Uterus (tissue), 2 donors: ENCODE measurements around the gene VAMP8.

Experiments used
- CTCF ChIP-seq, 4 experiments: fragments of 200-600 bp in 2 of 4; fragments of 450-650 bp in 2 of 4; sonication (generic) in 2 of 4; IDR thresholded peaks; one replicate each; pipeline ENCODE4 v1.5.1; 2016 to 2019; ENCODE audit warnings: antibody characterized with exemption in 4 of 4, mild to moderate bottlenecking in 2 of 4, moderate library complexity in 1 of 4
- POLR2A ChIP-seq, 2 donors: fragments of 450-650 bp; IDR thresholded peaks; one replicate each; pipeline ENCODE4 v1.6.1; 2016; ENCODE audit warnings: antibody characterized with exemption in 2 of 2, mild to moderate bottlenecking in 1 of 2, moderate library complexity in 1 of 2

- no peak for TF ChIP-seq CTCF (IDR thresholded peaks at IDR 0.05)
- TF ChIP-seq POLR2A (IDR thresholded peaks at IDR 0.05), result no peak
Observed at GRCh38 chr2:85579266-85579935, 2.0 kb downstream of the VAMP8 start.
